ENCODE data around the gene TNFRSF13B.

TNFRSF13B gene

GRCh38 chr17:16905593-16906191 lies 66.2 kb downstream of the TNFRSF13B start:
- TF ChIP-seq YY1 (IDR thresholded peaks at IDR 0.05; ENCODE audit: low read depth) (no peak), FOXM1 (IDR thresholded peaks at IDR 0.05; ENCODE audit: borderline replicate concordance, low read depth) (no peak), ZBTB7A (IDR thresholded peaks at IDR 0.05; ENCODE audit: low read depth) (no peak), TCF12 (IDR thresholded peaks at IDR 0.05; ENCODE audit: low read depth) (no peak)
- TF ChIP-seq, protein P1, sequence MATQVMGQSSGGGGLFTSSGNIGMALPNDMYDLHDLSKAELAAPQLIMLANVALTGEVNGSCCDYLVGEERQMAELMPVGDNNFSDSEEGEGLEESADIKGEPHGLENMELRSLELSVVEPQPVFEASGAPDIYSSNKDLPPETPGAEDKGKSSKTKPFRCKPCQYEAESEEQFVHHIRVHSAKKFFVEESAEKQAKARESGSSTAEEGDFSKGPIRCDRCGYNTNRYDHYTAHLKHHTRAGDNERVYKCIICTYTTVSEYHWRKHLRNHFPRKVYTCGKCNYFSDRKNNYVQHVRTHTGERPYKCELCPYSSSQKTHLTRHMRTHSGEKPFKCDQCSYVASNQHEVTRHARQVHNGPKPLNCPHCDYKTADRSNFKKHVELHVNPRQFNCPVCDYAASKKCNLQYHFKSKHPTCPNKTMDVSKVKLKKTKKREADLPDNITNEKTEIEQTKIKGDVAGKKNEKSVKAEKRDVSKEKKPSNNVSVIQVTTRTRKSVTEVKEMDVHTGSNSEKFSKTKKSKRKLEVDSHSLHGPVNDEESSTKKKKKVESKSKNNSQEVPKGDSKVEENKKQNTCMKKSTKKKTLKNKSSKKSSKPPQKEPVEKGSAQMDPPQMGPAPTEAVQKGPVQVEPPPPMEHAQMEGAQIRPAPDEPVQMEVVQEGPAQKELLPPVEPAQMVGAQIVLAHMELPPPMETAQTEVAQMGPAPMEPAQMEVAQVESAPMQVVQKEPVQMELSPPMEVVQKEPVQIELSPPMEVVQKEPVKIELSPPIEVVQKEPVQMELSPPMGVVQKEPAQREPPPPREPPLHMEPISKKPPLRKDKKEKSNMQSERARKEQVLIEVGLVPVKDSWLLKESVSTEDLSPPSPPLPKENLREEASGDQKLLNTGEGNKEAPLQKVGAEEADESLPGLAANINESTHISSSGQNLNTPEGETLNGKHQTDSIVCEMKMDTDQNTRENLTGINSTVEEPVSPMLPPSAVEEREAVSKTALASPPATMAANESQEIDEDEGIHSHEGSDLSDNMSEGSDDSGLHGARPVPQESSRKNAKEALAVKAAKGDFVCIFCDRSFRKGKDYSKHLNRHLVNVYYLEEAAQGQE (IDR thresholded peaks at IDR 0.05; ENCODE audit: low read depth): no peak

DNA sequence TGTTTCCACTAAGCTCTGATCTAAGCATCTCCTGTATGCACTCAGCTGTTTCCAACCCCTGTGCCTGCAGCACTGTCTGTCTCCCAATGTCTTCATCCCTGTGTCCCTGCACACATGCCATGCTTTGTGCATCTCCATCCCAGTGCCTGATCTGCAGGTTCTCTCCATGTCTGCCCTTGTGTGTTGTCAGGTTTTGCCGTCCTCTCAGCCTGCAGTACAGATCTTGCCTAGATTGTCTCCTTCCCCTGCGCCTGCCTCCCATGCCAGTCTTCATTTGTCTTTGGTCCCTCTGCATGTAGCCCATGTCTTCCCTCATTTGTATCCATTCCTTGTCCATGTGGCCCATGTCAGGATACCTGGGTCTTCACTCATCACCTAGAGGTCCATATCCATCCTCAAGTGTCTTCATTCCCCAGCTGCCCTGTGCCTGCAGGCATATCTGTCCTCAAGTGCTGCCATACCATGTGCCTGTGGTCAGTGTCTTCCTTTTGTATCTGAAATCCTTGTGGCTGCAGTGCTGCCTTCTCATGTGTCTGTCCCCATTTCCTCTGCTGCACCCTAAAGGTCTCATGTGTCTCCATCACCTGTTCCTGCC lies 71.5 kb downstream of the TNFRSF13B start:
- TF ChIP-seq TCF12 (IDR thresholded peaks at IDR 0.05; ENCODE audit: low read depth) (no peak), ZBTB7A (IDR thresholded peaks at IDR 0.05; ENCODE audit: low read depth) (no peak), CEBPB (IDR thresholded peaks at IDR 0.05) (no peak), RAD21 (IDR thresholded peaks at IDR 0.05; ENCODE audit: low read depth) (no peak), NFIC (IDR thresholded peaks at IDR 0.05) (no peak), CREB1 (IDR thresholded peaks at IDR 0.05; ENCODE audit: low read depth) (no peak), EGR1 (IDR thresholded peaks at IDR 0.05) (no peak), TEAD4 (IDR thresholded peaks at IDR 0.05) (no peak)
- TF ChIP-seq, protein P2, sequence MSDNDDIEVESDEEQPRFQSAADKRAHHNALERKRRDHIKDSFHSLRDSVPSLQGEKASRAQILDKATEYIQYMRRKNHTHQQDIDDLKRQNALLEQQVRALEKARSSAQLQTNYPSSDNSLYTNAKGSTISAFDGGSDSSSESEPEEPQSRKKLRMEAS (IDR thresholded peaks at IDR 0.05): no peak

DNA sequence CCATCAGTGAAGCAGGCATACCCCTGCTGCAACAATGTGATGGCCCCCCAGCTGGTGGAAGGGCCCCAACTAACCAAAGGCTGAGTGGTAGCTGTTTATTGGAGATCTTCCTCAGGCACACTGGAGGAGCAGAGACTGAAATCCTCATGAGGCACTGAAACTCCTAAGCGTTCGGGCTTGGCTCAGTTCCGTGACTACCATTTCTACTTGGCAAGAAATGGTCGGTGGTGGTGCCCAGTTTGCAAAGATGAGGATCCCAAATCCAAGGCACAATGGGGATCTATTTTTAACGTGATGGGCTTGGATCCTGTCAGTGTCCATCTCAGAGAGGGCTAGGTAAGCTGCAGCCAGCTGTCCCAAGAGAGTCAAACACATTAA lies 82.8 kb downstream of the TNFRSF13B start:
- TF ChIP-seq NFIC (IDR thresholded peaks at IDR 0.05) (no peak), EGR1 (IDR thresholded peaks at IDR 0.05) (no peak), TAF1 (IDR thresholded peaks at IDR 0.05; ENCODE audit: low read depth) (no peak)
- TF ChIP-seq, protein P1 (IDR thresholded peaks at IDR 0.05; ENCODE audit: low read depth): no peak

All from Ishikawa (cell line).